IMR-90 (cell line): ENCODE data around the gene GATAD2A. TPM values are rescaled to one million over a fixed set of nuclear protein-coding genes. Genes with fewer than 3 reads are reported as not detected.

ENCODE experiments used
- ATAC-seq: fragments of 200-7000 bp; cut with Tn5 transposase; 2 replicates; pipeline ENCODE4 v1.9.1; 2020; ENCODE audit warnings: low read depth, mild to moderate bottlenecking, moderate library complexity
- BruUV-seq: library from RNA; stranded (reverse); fragments of 400-500 nt; replicated peaks from 2 replicates; lab custom pipeline; 2021; lab: Mats Ljungman, UMichigan
- CTCF ChIA-PET: fragments of 300-600 bp; formaldehyde crosslinking; extraction: SDS; loops from one replicate; lab custom pipeline; 2021; ENCODE audit warnings: antibody characterized with exemption; lab: Yijun Ruan, JAX
- POLR2A ChIA-PET: fragments of 300-600 bp; sonication (Branson Sonifier 250); formaldehyde crosslinking; loops from one replicate; lab custom pipeline; 2022; ENCODE audit warnings: antibody characterized with exemption; ENCODE audit not compliant: unreplicated experiment; lab: Charles Lee
- DNase-seq: peaks from one replicate; pipeline ENCODE4 v3.0.0; 2013
- H2AFZ ChIP-seq: replicated peaks from 2 replicates; pipeline ENCODE3; 2013; ENCODE audit warnings: low read length, mild to moderate bottlenecking; ENCODE audit not compliant: poor library complexity
- H2AK5ac ChIP-seq: 2 replicates; pipeline ENCODE4 v1.6.1; 2013; ENCODE audit warnings: low read depth, low read length, inconsistent platforms
- H2AK9ac ChIP-seq: replicated peaks from 2 replicates; pipeline ENCODE3; 2013; ENCODE audit warnings: mild to moderate bottlenecking, low read depth, low read length, moderate library complexity; ENCODE audit not compliant: poor library complexity
- H2BK120ac ChIP-seq: 2 replicates; pipeline ENCODE4 v1.6.1; 2013; ENCODE audit warnings: low read depth, low read length, inconsistent platforms
- H2BK15ac ChIP-seq: 3 replicates; pipeline ENCODE4 v1.6.1; 2013; ENCODE audit warnings: low read depth, low read length, inconsistent platforms
- H2BK20ac ChIP-seq: 2 replicates; pipeline ENCODE4 v1.6.1; 2013; ENCODE audit warnings: low read depth, mild to moderate bottlenecking, inconsistent platforms, low read length, moderate library complexity
- H2BK5ac ChIP-seq: 2 replicates; pipeline ENCODE4 v1.6.1; 2013; ENCODE audit warnings: mild to moderate bottlenecking, low read depth, low read length, inconsistent platforms; ENCODE audit not compliant: poor library complexity, severe bottlenecking
- H3K14ac ChIP-seq: replicated peaks from 2 replicates; pipeline ENCODE4 v1.6.1; 2013; ENCODE audit warnings: low read depth, low read length, inconsistent platforms
- H3K18ac ChIP-seq: 2 replicates; pipeline ENCODE4 v1.6.1; 2013; ENCODE audit warnings: low read depth, low read length, control low read depth
- H3K23ac ChIP-seq: 2 replicates; pipeline ENCODE4 v1.6.1; 2013; ENCODE audit warnings: low read depth, low read length, inconsistent platforms
- H3K27ac ChIP-seq: 2 replicates; pipeline ENCODE4 v1.5.1; 2013; ENCODE audit warnings: mild to moderate bottlenecking, control low read depth, low read length; ENCODE audit not compliant: insufficient read depth
- H3K27me3 ChIP-seq: 2 replicates; pipeline ENCODE4 v1.6.1; 2013; ENCODE audit warnings: low read length; ENCODE audit not compliant: control insufficient read depth, insufficient read depth
- H3K36me3 ChIP-seq: 2 replicates; pipeline ENCODE4 v1.6.1; 2013; ENCODE audit warnings: low read length, mixed read lengths; ENCODE audit not compliant: control insufficient read depth, insufficient read depth
- H3K4ac ChIP-seq: 2 replicates; pipeline ENCODE4 v1.6.1; 2013; ENCODE audit warnings: low read depth, low read length, inconsistent platforms
- H3K4me1 ChIP-seq: 2 replicates; pipeline ENCODE4 v1.6.1; 2013; ENCODE audit warnings: low read length, mixed read lengths; ENCODE audit not compliant: control insufficient read depth, insufficient read depth
- H3K4me2 ChIP-seq: 2 replicates; pipeline ENCODE4 v1.6.1; 2013; ENCODE audit warnings: low read depth, mild to moderate bottlenecking, control low read depth, low read length, moderate library complexity
- H3K4me3 ChIP-seq: 2 replicates; pipeline ENCODE4 v1.5.1; 2013; ENCODE audit warnings: low read depth, mild to moderate bottlenecking, control low read depth, low read length, moderate library complexity; ENCODE audit not compliant: insufficient read depth
- H3K56ac ChIP-seq: 2 replicates; pipeline ENCODE4 v1.6.1; 2013; ENCODE audit warnings: low read length, inconsistent platforms; ENCODE audit not compliant: insufficient read depth; ENCODE audit errors: extremely low read depth
- H3K79me1 ChIP-seq, 2 experiments: 2 replicates each; pipeline ENCODE4 v1.6.1; 2013; ENCODE audit warnings: low read length in 2 of 2, inconsistent platforms in 1 of 2, low read depth in 1 of 2
- H3K9ac ChIP-seq: 2 replicates; pipeline ENCODE4 v1.6.1; 2013; ENCODE audit warnings: low read depth, low read length, control low read depth
- H3K9me1 ChIP-seq: 2 replicates; pipeline ENCODE4 v1.6.1; 2013; ENCODE audit warnings: low read length, inconsistent platforms; ENCODE audit not compliant: insufficient read depth
- H3K9me3 ChIP-seq: 2 replicates; pipeline ENCODE4 v1.6.1; 2013; ENCODE audit warnings: low read length; ENCODE audit not compliant: control insufficient read depth, insufficient read depth
- H4K20me1 ChIP-seq: 2 replicates; pipeline ENCODE4 v1.6.1; 2013; ENCODE audit warnings: low read length, inconsistent platforms; ENCODE audit not compliant: insufficient read depth
- H4K5ac ChIP-seq: 2 replicates; pipeline ENCODE4 v1.6.1; 2013; ENCODE audit warnings: mild to moderate bottlenecking, low read depth, low read length, control low read depth
- H4K8ac ChIP-seq, 2 experiments: 2 replicates each; pipeline ENCODE4 v1.6.1; 2013; ENCODE audit warnings: low read depth in 2 of 2, low read length in 2 of 2, control low read depth in 1 of 2, inconsistent platforms in 1 of 2
- H4K91ac ChIP-seq: 2 replicates; pipeline ENCODE4 v1.6.1; 2013; ENCODE audit warnings: low read depth, low read length, inconsistent platforms; ENCODE audit not compliant: insufficient read depth
- BHLHE40 ChIP-seq: fragments of 150-350 bp; IDR thresholded peaks from 2 replicates; pipeline ENCODE4 v1.6.1; 2016; ENCODE audit warnings: mild to moderate bottlenecking, low read depth, low read length
- CEBPB ChIP-seq: IDR thresholded peaks from 2 replicates; pipeline ENCODE4 v1.6.1; 2012; ENCODE audit warnings: low read depth, low read length, improper control_type of control experiment
- CHD1 ChIP-seq: IDR thresholded peaks from 2 replicates; pipeline ENCODE4 v1.6.1; 2012; ENCODE audit warnings: low read depth, low read length, improper control_type of control experiment
- CTCF ChIP-seq: conservative IDR thresholded peaks from 2 replicates; pipeline ENCODE4 v1.5.1; 2012; ENCODE audit warnings: mild to moderate bottlenecking, low read depth, low read length, improper control_type of control experiment
- ELK1 ChIP-seq: fragments of 150-350 bp; IDR thresholded peaks from 2 replicates; pipeline ENCODE4 v1.6.1; 2016; ENCODE audit warnings: low read depth, mild to moderate bottlenecking, low read length, moderate library complexity, borderline replicate concordance
- FOS ChIP-seq: fragments of 150-350 bp; IDR thresholded peaks from 2 replicates; pipeline ENCODE4 v1.6.1; 2016; ENCODE audit warnings: low read depth, low read length
- MAFK ChIP-seq: IDR thresholded peaks from 2 replicates; pipeline ENCODE4 v1.6.1; 2012; ENCODE audit warnings: low read depth, low read length, improper control_type of control experiment
- MAZ ChIP-seq: IDR thresholded peaks from 2 replicates; pipeline ENCODE4 v1.6.1; 2012; ENCODE audit warnings: low read depth, mild to moderate bottlenecking, low read length, improper control_type of control experiment, moderate library complexity, borderline replicate concordance
- MXI1 ChIP-seq: IDR thresholded peaks from 2 replicates; pipeline ENCODE4 v1.6.1; 2012; ENCODE audit warnings: low read depth, mild to moderate bottlenecking, low read length, moderate library complexity, borderline replicate concordance
- NFE2L2 ChIP-seq: fragments of 150-350 bp; IDR thresholded peaks from 2 replicates; pipeline ENCODE4 v1.6.1; 2016; ENCODE audit warnings: low read depth, mild to moderate bottlenecking, low read length
- POLR2A ChIP-seq: IDR thresholded peaks from 2 replicates; pipeline ENCODE4 v1.6.1; 2012; ENCODE audit warnings: mild to moderate bottlenecking, low read depth, low read length
- RAD21 ChIP-seq: IDR thresholded peaks from 2 replicates; pipeline ENCODE4 v1.6.1; 2012; ENCODE audit warnings: low read length, improper control_type of control experiment
- RCOR1 ChIP-seq: IDR thresholded peaks from 2 replicates; pipeline ENCODE4 v1.6.1; 2012; ENCODE audit warnings: mild to moderate bottlenecking, low read length, improper control_type of control experiment; ENCODE audit not compliant: insufficient replicate concordance
- RFX5 ChIP-seq: IDR thresholded peaks from 2 replicates; pipeline ENCODE4 v1.8.0; 2012; ENCODE audit warnings: low read depth, mild to moderate bottlenecking, low read length, moderate library complexity
- SMC3 ChIP-seq: fragments of 150-350 bp; IDR thresholded peaks from 2 replicates; pipeline ENCODE4 v1.6.1; 2016; ENCODE audit warnings: low read depth, mild to moderate bottlenecking, antibody characterized with exemption, low read length, moderate library complexity
- whole genome bisulfite sequencing, 2 experiments: methylation state at CpG; one replicate each; pipeline versions ENCODE4 v1.1.5 to v1.1.7; 2013; ENCODE audit warnings: missing lambda C conversion rate in 2 of 2; ENCODE audit not compliant: insufficient read length in 1 of 2; ENCODE audit errors: extremely low coverage in 2 of 2; 5-methylcytosine and 5-hydroxymethylcytosine counted together
- dilution Hi-C: fragments of 300-500 bp; cut with HindIII; formaldehyde crosslinking; loops from one replicate; pipeline ENCODE4 v1.14.3; 2018; ENCODE audit warnings: low sequenced_read_pairs; ENCODE audit not compliant: unreplicated experiment
- in situ Hi-C: fragments of 300-500 bp; cut with MboI; formaldehyde crosslinking; loops from 3 replicates; pipeline ENCODE4 v1.14.3; 2019; ENCODE audit warnings: low sequenced_read_pairs, inconsistent platforms, mixed read lengths
- intact Hi-C: fragments of 100-400 bp; cut with micrococcal nuclease; formaldehyde crosslinking; loops from 2 replicates; pipeline ENCODE4 v1.10.0; 2022
- polyA plus RNA-seq, 3 experiments: library from polyadenylated mRNA; depleted of rRNA; stranded (reverse); fragments of >200 nt; gene quantifications; 2 replicates each; pipeline ENCODE4 v1.2.3, GENCODE V29; 2012; ENCODE audit warnings: low replicate concordance in 1 of 3
- total RNA-seq: library from RNA; depleted of rRNA; stranded (reverse); fragments of >200 nt; gene quantifications from 2 replicates; pipeline ENCODE4 v1.2.3, GENCODE V29; 2012
- TF ChIP-seq, protein P1 (sequence below): fragments of 150-350 bp; IDR thresholded peaks from 2 replicates; pipeline ENCODE4 v1.6.1; 2017; ENCODE audit warnings: mild to moderate bottlenecking, antibody characterized with exemption, low read length, low read depth

GATAD2A gene
- total and polyA plus RNA-seq, 2 of the 4 experiments (the other 2 are of a cell fraction), result 23.5 to 33.2 TPM

DNA sequence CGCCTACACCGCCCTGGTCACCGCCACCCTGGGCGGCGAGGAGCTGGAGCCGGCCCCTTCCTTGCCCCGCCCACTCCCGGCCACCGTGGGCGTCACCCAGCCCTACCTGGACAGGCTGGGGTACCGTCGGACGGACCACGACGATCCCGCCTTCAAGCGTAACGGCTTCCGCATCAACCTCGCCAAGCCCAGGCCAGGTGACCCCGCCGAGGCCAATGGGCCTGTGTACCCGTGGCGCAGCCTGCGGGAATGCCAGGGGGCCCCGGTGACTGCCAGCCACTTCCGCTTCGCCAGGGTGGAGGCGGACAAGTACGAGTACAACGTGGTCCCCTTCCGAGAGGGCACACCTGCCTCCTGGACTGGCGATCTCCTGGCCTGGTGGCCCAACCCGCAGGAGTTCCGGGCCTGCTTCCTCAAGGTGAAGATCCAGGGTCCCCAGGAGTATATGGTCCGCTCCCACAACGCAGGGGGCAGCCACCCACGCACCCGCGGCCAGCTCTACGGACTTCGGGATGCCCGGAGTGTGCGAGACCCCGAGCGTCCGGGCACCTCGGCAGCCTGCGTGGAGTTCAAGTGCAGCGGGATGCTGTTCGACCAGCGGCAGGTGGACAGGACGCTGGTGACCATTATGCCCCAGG is 139.6 kb downstream of the GATAD2A start:
- no peak for ATAC-seq
- in situ Hi-C loops, result loop anchor here (25.0 kb wide), 1 partner anchor 417 kb away; no protein-coding TSS in a partner anchor
- no peaks in the 10 kb centered on the region for H3K79me1 ChIP-seq

More for the DNA sequence above, 139.6 kb downstream of the GATAD2A start:
- no peak overlapping the region for H2BK5ac ChIP-seq
- no peak overlapping the region for H4K91ac ChIP-seq
- H4K8ac ChIP-seq, result no peak overlapping the region
- BruUV-seq, result no TSS peak
- H3K4me3 ChIP-seq, result no peak overlapping the region
- no peak overlapping the region for H2BK20ac ChIP-seq
- H3K4ac ChIP-seq, result no peak overlapping the region
- no peak overlapping the region for H3K14ac ChIP-seq
- H3K9me3 ChIP-seq, result no peaks in the 10 kb centered on the region; the same call in 1 of the 2 replicates
- H3K27ac ChIP-seq, result no peak overlapping the region
- no peak overlapping the region for H3K23ac ChIP-seq
- no peak overlapping the region for H2BK120ac ChIP-seq
- H4K20me1 ChIP-seq, result no peaks in the 10 kb centered on the region; the same call in 1 of the 2 replicates
- ChIA-PET CTCF (interaction anchor here (1.0 kb wide), 1 partner anchor 9 kb away, joined by 4 read pairs; no protein-coding TSS in a partner anchor), POLR2A (no interaction called here)
- no peak overlapping the region for H3K18ac ChIP-seq
- no peak for DNase-seq
- dilution Hi-C loops (no loop called here), intact Hi-C loops (no loop called here)
- WGBS, 2 experiments, result 90% methylated on average over 45 of the region's 53 CpGs; no CpG with 5 or more reads in 1 of the 2 experiments
- no peaks in the 10 kb centered on the region for H3K9me1 ChIP-seq
- H3K36me3 ChIP-seq, result no peaks in the 10 kb centered on the region
- peaks cover 19% of the 10 kb centered on the region; the same call in 1 of the 2 replicates for H3K27me3 ChIP-seq
- no peak overlapping the region for H2AK9ac ChIP-seq
- H3K56ac ChIP-seq, result no peak overlapping the region
- H2AFZ ChIP-seq, result no peak overlapping the region
- TF ChIP-seq SMC3 (no peak), RFX5 (no peak), RAD21 (no peak), BHLHE40 (no peak), CEBPB (no peak), MAZ (no peak), CHD1 (no peak), ELK1 (no peak), CTCF (no peak), MXI1 (no peak), MAFK (no peak), NFE2L2 (no peak), FOS (no peak), POLR2A (no peak), RCOR1 (no peak)
- TF ChIP-seq, protein P1, sequence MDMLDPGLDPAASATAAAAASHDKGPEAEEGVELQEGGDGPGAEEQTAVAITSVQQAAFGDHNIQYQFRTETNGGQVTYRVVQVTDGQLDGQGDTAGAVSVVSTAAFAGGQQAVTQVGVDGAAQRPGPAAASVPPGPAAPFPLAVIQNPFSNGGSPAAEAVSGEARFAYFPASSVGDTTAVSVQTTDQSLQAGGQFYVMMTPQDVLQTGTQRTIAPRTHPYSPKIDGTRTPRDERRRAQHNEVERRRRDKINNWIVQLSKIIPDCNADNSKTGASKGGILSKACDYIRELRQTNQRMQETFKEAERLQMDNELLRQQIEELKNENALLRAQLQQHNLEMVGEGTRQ, result no peak
- H2AK5ac ChIP-seq, result no peak overlapping the region
- H4K5ac ChIP-seq, result no peak overlapping the region
- H3K4me1 ChIP-seq, result no peaks in the 10 kb centered on the region
- H3K4me2 ChIP-seq, result no peak overlapping the region
- H2BK15ac ChIP-seq, result no peak overlapping the region
- H3K9ac ChIP-seq, result no peak overlapping the region
